ENCODE results near the gene ZNF70. TPM values are rescaled to one million over a fixed set of nuclear protein-coding genes. Genes with fewer than 3 reads are reported as not detected.

Gene ZNF70
- total RNA-seq, 1 donor from 2014 or later: 6.0 TPM

DNA sequence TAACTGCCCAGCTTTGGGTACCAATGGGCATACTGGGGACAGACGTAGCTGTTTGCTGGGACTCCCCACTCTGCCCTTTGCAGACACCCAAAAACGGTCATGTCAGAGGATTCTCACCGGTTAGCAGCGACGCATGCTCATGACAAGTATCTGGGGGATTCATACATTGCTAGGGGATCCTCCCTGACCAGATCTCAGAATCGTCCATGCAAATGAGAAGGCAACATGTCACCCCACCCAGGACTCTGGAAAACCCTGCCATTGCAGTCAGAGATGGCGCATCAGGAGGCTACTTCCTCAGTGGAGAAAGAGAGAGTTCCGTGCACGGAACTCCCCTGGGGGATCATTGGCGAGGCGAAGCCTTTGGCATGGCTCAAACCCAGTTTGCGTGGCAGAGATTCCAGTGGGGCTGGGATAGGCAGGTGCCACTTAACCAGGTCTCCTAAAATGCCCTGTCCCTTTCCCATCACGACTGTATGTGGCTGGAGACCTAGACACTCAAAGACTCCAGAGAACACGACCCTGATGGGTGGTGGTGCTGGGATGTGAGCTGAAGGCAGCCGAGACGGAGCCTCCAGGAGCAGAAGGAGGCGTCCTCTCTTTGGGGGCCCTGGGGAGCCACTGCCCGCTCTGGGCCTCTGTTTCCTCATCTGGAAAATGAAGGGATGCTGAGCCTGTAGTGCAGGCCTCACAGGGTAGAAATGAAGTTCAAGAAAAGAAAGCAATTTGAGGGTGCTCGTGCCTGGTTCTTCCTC, 55.2 kb downstream of the ZNF70 start:
- DNase-seq (ENCODE audit: extremely low read depth, low read depth, low spot score): no peak

DNA sequence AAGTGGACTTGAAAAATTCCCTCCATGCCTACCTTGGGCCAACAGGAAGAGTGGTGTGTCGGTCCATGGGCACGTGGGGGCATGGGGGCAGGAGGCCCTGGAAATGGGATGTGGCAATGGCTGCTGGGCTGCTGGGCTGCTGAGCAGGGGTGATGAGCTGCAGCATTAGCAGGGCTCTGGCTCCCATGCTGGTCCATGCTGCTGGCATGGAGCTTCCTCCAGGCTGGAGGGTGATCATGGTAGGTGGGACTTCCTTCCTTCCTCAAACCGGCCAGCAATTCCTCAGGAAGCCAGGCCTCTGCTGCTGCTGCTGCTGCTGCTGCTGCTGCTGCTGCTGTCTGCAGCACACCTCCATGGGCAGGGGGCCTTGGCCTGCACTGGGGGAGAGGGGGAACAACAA, 55.8 kb downstream of the ZNF70 start:
- no peak for DNase-seq (ENCODE audit: extremely low read depth, low read depth, low spot score)

DNA sequence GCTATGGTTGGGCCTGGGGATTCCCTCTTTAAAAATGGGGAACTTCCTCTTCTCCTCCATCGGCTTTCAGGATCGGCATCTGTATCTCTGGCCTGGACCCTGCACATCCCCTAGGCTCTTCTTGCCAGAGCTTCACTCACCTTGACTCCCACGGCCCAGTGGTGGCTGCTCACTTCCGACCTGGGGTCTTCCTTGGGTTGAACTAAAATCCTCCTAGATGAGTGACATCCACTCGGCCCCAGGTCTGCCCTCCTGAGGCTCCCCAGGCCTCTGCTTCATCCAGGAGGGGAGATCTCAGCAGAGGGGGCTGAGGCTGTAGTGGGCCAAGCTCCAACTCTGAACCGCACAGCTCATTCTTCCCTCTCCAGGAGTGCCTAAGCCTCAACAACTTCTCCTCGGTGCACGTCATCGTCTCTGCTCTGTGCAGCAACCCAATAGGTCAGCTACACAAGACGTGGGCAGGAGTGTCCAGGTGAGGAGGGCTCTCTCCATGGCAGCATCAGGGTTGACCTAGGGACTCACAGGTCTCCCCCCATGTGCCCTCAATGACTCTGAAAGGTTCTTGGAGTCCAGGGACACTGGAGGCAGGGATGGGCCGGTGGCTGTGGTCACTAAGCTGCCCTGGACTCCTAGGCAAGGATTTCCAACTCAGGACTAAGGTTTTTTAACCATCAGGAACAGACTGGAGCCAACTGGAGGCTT, 56.8 kb downstream of the ZNF70 start:
- DNase-seq (ENCODE audit: extremely low read depth, low read depth, low spot score): no peak

DNA sequence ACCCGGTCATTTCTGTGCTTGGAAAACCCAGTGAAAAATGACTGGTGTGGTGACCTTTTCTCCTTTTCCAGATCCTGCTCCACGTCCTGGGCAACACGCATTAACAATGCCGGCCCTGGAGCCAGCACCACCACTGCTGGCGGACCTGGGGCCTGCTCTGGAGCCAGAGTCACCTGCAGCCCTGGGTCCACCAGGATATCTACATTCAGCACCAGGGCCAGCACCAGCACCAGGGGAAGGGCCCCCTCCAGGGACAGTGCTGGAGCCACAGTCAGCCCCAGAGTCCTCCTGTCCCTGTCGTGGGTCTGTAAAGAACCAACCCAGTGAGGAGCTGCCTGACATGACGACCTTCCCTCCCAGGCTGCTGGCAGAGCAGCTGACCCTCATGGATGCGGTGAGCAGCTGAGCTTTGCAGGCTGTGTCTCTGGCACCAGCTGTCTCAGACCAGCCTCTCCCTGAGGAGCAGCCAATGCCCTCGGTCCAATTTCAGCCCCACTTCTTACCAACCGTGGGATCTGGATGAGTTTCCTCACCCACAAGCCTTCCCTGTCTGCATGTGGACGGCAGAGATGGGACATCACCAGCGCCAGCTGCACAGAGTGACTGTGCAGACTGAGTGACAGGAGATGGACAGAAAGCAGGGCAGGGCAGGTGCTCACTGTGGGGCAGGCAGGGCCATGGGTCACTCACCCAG, 58.2 kb downstream of the ZNF70 start:
- no peak for DNase-seq (ENCODE audit: extremely low read depth, low read depth, low spot score)

DNA sequence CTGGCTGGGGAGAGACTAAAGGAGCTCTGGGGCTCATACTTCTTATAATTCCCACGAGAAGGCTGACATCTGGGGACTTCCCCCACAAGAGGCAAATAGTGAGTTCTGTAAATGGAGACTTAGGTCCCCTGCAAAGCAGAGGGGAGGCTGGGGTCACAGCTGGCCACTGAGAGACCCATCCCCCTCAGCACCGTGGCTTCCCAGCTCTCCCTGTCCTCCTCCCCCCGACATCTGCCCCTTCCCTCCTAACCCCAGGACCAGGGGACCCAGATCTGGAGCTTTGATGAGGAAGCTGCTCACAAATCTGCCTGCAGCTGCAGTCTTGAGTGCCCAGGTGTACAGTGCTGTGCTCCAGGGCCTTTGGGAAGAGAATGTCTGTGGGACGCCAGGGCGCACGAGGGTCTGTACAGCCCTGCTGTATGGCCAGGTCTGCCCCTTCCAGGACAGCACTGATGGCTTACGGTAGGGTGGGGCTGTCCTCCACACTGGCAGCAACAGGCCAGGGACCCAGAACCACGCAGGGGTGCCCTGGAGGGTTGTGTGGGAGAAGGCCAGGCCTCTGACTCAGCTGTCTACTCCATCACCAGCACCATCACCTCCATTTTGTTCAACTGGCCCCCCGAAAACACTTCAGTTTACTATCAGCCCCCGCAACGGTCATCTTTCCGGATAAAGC, 59.0 kb downstream of the ZNF70 start:
- no peak for DNase-seq (ENCODE audit: extremely low read depth, low read depth, low spot score)

DNA sequence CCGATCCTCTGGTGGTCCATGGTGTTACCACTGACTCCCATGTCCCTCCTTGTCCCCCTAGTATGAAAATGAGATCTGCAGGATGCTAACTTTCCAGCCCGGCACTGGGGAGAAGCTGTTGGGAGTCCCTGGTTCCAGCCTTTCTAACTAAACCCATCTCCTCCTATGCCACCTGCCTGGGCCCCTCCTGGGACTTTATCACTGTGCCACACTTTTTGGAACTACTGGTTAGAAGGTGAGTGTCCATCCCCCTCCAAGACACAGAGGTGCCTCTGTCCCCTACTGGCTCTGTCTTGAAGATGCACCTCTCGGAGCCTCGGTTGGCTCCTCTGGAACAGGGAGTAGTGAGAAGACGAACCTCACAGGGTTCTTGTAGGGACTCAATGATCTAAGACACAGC, 60.2 kb downstream of the ZNF70 start, which contains the start of gene RGL4:
Gene RGL4 (plus strand): TSS at position 301 of the 400 bp plus-strand sequence. CDS start 1,018 bp downstream, outside the sequence.
- no peak for DNase-seq (ENCODE audit: extremely low read depth, low read depth, low spot score)

DNA sequence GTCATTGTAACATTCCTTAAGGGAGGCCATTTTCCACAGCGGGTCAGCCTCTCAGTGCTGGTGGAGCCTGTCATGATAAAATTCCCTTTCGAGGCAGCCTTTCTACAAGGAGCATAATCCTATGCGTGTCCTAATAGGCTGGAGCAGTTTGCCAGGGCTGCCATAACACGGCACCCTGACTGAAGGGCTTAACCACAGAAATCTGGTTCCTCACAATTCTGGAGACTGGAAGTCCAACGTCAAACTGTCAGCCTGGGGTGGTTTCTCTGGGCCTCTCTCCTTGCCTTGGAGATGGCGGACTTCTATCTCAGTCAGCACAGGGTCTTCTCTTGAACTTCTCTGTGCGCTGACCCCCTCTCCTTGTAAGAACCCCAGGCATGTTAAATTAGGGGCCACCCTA, 61.5 kb downstream of the ZNF70 start:
- no peak for DNase-seq (ENCODE audit: extremely low read depth, low read depth, low spot score)

Other genes with a start within 250 kb of the ZNF70 start
- not detected in 2 replicates for gene IGLL1, start 170.8 kb downstream of the ZNF70 start, total RNA-seq
- gene DRICH1, start 118.8 kb downstream of the ZNF70 start, total RNA-seq: not detected in 2 replicates
- gene RGL4, start 60.1 kb downstream of the ZNF70 start, total RNA-seq: not detected in 2 replicates
- not detected in 2 replicates for gene VPREB3, start 3.3 kb upstream of the ZNF70 start, total RNA-seq
- 0.41 TPM in 1 of 2 replicates, not detected in the other for gene C22orf15, start 11.9 kb upstream of the ZNF70 start, total RNA-seq
- gene CHCHD10, start 16.9 kb upstream of the ZNF70 start, total RNA-seq: 15.2 and 24.3 TPM in 2 replicates
- 17.9 and 21.2 TPM in 2 replicates for gene MMP11, start 21.7 kb upstream of the ZNF70 start, total RNA-seq
- 113 and 126 TPM in 2 replicates for gene SMARCB1, start 35.9 kb upstream of the ZNF70 start, total RNA-seq
- gene DERL3, start 87.9 kb upstream of the ZNF70 start, total RNA-seq: 0.12 TPM in 1 of 2 replicates, not detected in the other
- gene SLC2A11, start 106.8 kb upstream of the ZNF70 start, total RNA-seq: 10.5 and 17.1 TPM in 2 replicates
- 628 and 690 TPM in 2 replicates for gene MIF, start 143.3 kb upstream of the ZNF70 start, total RNA-seq
- gene GSTT2B, start 210.1 kb upstream of the ZNF70 start, total RNA-seq: 3.0 and 20.1 TPM in 2 replicates
- 2.6 TPM in 1 of 2 replicates, not detected in the other for gene DDTL, start 215.8 kb upstream of the ZNF70 start, total RNA-seq
- 94.8 and 116 TPM in 2 replicates for gene DDT, start 223.3 kb upstream of the ZNF70 start, total RNA-seq
- 0.41 TPM in 1 of 2 replicates, not detected in the other for gene GSTT2, start 229.0 kb upstream of the ZNF70 start, total RNA-seq

All from glomerular endothelial cell (primary cell).